Ovary (tissue), 3 donors: Measurements from ENCODE around the gene AMTN.
"Not testable (repeated sequence)": the region's sequence is repeated elsewhere in the genome, so short reads cannot be mapped to it uniquely, and the experiment has no call there.

Experiments
- CTCF ChIP-seq, 3 donors: fragments of 450-650 bp in 2 of 3; fragments of 200-600 bp in 1 of 3; IDR thresholded peaks; one replicate each; pipeline versions ENCODE4 v1.5.1 to v1.8.0; 2016 to 2022; ENCODE audit warnings: antibody characterized with exemption in 3 of 3, mild to moderate bottlenecking in 1 of 3
- EP300 ChIP-seq: sonication (generic); formaldehyde crosslinking; IDR thresholded peaks from one replicate; pipeline ENCODE4 v1.6.1; 2017; ENCODE audit warnings: antibody characterized with exemption
- POLR2A ChIP-seq: fragments of 450-650 bp; IDR thresholded peaks from one replicate; pipeline ENCODE4 v1.6.1; 2017; ENCODE audit warnings: antibody characterized with exemption, mild to moderate bottlenecking, moderate library complexity
- donor health status: DM: no; HTN: no; CAD: no.

GRCh38 chr4:70501838-70502237, 16.5 kb upstream of the AMTN start:
- not testable (repeated sequence) for TF ChIP-seq CTCF (IDR thresholded peaks at IDR 0.05); POLR2A; EP300
